HCT116 (cell line): Measurements from ENCODE around the gene PRG2.

Experiments used
- ATF3 ChIP-seq: IDR thresholded peaks from 2 replicates; pipeline ENCODE4 v1.6.1; 2012
- CTCF ChIP-seq, 3 experiments: fragments of 200-600 bp in 1 of 3; sonication (generic) in 1 of 3; IDR thresholded peaks in 2 of 3; conservative IDR thresholded peaks in 1 of 3; 2 replicates each; pipeline ENCODE4 v1.5.1; 2012 to 2017; ENCODE audit warnings: low read depth in 2 of 3, low read length in 2 of 3, antibody characterized with exemption in 1 of 3, borderline replicate concordance in 1 of 3, control low read depth in 1 of 3, mild to moderate bottlenecking in 1 of 3, mixed read lengths in 1 of 3, mixed run types in 1 of 3, moderate library complexity in 1 of 3; ENCODE audit not compliant: insufficient read depth in 1 of 3
- FOSL1 ChIP-seq: IDR thresholded peaks from 2 replicates; pipeline ENCODE4 v1.6.1; 2012; ENCODE audit warnings: low read depth
- JUND ChIP-seq: IDR thresholded peaks from 2 replicates; pipeline ENCODE4 v1.6.1; 2012
- POLR2A ChIP-seq: IDR thresholded peaks from 2 replicates; pipeline ENCODE4 v1.7.0; 2011; ENCODE audit warnings: borderline replicate concordance; ENCODE audit not compliant: insufficient read depth, insufficient read length; ENCODE audit errors: extremely low read depth
- POLR2AphosphoS5 ChIP-seq: IDR thresholded peaks from 2 replicates; pipeline ENCODE4 v1.6.1; 2011; ENCODE audit warnings: mild to moderate bottlenecking, low read depth, low read length, moderate library complexity
- REST ChIP-seq: IDR thresholded peaks from 2 replicates; pipeline ENCODE4 v1.6.1; 2012; ENCODE audit warnings: low read depth
- YY1 ChIP-seq: IDR thresholded peaks from 2 replicates; pipeline ENCODE4 v1.6.1; 2011; ENCODE audit warnings: low read length, low read depth, moderate library complexity, mild to moderate bottlenecking; ENCODE audit not compliant: insufficient replicate concordance; ENCODE audit errors: extremely low read depth
- ZBTB33 ChIP-seq: IDR thresholded peaks from 2 replicates; pipeline ENCODE4 v1.6.1; 2011; ENCODE audit warnings: mild to moderate bottlenecking, low read length, moderate library complexity; ENCODE audit not compliant: insufficient replicate concordance; ENCODE audit errors: extremely low read depth

- TF ChIP-seq CTCF (IDR thresholded peaks at IDR 0.05 in 2 of 3, conservative IDR thresholded peaks at IDR 0.05 in 1 of 3; ENCODE audit: borderline replicate concordance in 1 of 3, insufficient read depth in 1 of 3, low read depth in 2 of 3, low read length in 2 of 3) (no peak), POLR2A (no peak), POLR2AphosphoS5 (no peak), ATF3 (no peak), YY1 (no peak), ZBTB33 (no peak), REST (no peak), FOSL1 (no peak), JUND (no peak)
Measured at GRCh38 chr11:57394203-57394965, 3.9 kb upstream of the PRG2 start.
